ENCODE data around the gene ANKMY1. TPM values are rescaled to one million over a fixed set of nuclear protein-coding genes. Genes with fewer than 3 reads are reported as not detected.

The ANKMY1 gene
- total and polyA plus RNA-seq, 2 experiments from 2014 or later, result 2.3 to 8.9 TPM

DNA sequence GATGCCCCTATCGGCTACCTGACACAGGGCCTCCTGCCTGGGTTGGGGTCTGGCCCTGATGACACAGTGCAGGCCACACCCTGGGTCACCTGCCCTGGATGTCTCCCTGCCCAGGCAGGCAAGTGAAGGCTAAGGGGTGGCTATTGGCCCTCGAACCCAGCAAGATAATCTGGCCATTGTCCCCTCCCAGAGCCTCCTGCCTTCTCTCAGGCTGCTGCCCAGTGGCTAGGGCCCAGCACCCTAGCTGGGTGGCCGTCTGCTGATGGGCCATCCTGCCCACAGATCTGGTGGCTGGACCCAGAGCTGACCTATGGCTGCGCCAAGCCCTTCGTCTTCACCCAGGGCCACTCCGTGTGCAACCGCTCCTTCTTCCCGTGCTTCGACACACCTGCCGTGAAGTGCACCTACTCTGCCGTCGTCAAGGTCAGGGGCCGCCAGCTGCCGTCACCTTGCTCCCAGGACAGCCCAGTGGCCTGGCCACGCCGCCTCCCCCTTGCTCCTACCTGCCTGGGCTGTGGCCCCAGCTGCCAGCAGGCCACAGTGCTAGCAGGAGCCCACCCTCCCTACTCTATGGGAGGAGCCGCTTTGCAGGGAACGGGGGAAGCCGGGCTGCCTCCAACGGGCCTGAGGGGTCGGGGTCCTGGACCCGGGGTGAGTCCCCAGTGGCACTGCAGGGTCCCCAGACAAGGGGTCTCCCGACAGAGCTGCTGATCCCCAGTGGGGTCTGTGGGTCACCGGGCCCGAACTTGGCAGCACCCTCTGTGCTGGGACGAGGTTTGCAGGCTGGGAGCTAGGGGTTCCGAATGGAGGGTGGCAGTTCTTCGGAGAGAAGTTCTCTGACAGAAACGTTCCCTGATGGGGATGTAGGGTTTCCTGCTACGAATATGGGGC lies 14.6 kb upstream of the ANKMY1 start:
- Histone ChIP-seq H2AFZ (no peak overlapping the region), H3F3A (replicated peaks; ENCODE audit: low read depth) (peaks cover 4% of the 10 kb centered on the region; the same call in 1 of the 2 replicates), H3K4me1 (ENCODE audit: insufficient read depth) (peaks cover 3% of the 10 kb centered on the region; the same call in 1 of the 2 replicates), H3K79me2 (replicated peaks; ENCODE audit: insufficient read depth) (no peaks in the 10 kb centered on the region), H3K4me3 (no peak overlapping the region), H4K20me1 (replicated peaks; ENCODE audit: insufficient read depth) (no peaks in the 10 kb centered on the region; the same call in 1 of the 2 replicates), H3K27me3 (ENCODE audit: insufficient read depth) (peaks cover 23% of the 10 kb centered on the region), H3K4me2 (no peak overlapping the region), H3K36me3 (ENCODE audit: insufficient read depth) (no peaks in the 10 kb centered on the region), H3K9me2 (ENCODE audit: insufficient read depth) (no peaks in the 10 kb centered on the region), H3K27ac (ENCODE audit: low read depth) (no peak overlapping the region)
- ATAC-seq (no peak), DNase-seq (ENCODE audit: low spot score) (no peak)
- Mint-ChIP-seq H3K9me3 (no peaks in the 10 kb centered on the region), H3K27me3 (ENCODE audit: insufficient read depth, low read depth, poor library complexity) (peaks cover 24% of the 10 kb centered on the region), H3K36me3 (ENCODE audit: low read depth) (no peaks in the 10 kb centered on the region), H3K4me1 (peaks cover 6% of the 10 kb centered on the region), H3K4me3 (no peak overlapping the region), H3K27ac (no peak overlapping the region)
- TF ChIP-seq EZH2phosphoT487 (IDR thresholded peaks at IDR 0.05; ENCODE audit: unreplicated experiment) (no peak), ZNF331 (CRISPR knock-in tag; IDR thresholded peaks at IDR 0.05; ENCODE audit: low read depth) (no peak), NANOG (IDR thresholded peaks at IDR 0.05; ENCODE audit: borderline replicate concordance) (no peak), POLR2AphosphoS5 (IDR thresholded peaks at IDR 0.05; ENCODE audit: low read depth) (no peak), CREB1 (CRISPR knock-in tag; IDR thresholded peaks at IDR 0.05; ENCODE audit: low read depth) (no peak), EZH2 (IDR thresholded peaks at IDR 0.05; ENCODE audit: low read depth, unreplicated experiment) (no peak), JUNB (IDR thresholded peaks at IDR 0.05; ENCODE audit: unreplicated experiment) (no peak), STAT1 (IDR thresholded peaks at IDR 0.05; ENCODE audit: unreplicated experiment) (no peak), ZNF114 (CRISPR knock-in tag; IDR thresholded peaks at IDR 0.05) (no peak)
- TF ChIP-seq, protein P1, sequence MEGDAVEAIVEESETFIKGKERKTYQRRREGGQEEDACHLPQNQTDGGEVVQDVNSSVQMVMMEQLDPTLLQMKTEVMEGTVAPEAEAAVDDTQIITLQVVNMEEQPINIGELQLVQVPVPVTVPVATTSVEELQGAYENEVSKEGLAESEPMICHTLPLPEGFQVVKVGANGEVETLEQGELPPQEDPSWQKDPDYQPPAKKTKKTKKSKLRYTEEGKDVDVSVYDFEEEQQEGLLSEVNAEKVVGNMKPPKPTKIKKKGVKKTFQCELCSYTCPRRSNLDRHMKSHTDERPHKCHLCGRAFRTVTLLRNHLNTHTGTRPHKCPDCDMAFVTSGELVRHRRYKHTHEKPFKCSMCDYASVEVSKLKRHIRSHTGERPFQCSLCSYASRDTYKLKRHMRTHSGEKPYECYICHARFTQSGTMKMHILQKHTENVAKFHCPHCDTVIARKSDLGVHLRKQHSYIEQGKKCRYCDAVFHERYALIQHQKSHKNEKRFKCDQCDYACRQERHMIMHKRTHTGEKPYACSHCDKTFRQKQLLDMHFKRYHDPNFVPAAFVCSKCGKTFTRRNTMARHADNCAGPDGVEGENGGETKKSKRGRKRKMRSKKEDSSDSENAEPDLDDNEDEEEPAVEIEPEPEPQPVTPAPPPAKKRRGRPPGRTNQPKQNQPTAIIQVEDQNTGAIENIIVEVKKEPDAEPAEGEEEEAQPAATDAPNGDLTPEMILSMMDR (conservative IDR thresholded peaks at IDR 0.05; ENCODE audit: low read depth in 2 of 2), result no peak
- TF ChIP-seq, protein P2, sequence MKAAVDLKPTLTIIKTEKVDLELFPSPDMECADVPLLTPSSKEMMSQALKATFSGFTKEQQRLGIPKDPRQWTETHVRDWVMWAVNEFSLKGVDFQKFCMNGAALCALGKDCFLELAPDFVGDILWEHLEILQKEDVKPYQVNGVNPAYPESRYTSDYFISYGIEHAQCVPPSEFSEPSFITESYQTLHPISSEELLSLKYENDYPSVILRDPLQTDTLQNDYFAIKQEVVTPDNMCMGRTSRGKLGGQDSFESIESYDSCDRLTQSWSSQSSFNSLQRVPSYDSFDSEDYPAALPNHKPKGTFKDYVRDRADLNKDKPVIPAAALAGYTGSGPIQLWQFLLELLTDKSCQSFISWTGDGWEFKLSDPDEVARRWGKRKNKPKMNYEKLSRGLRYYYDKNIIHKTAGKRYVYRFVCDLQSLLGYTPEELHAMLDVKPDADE (IDR thresholded peaks at IDR 0.05), result no peak
- TF ChIP-seq, protein P3, sequence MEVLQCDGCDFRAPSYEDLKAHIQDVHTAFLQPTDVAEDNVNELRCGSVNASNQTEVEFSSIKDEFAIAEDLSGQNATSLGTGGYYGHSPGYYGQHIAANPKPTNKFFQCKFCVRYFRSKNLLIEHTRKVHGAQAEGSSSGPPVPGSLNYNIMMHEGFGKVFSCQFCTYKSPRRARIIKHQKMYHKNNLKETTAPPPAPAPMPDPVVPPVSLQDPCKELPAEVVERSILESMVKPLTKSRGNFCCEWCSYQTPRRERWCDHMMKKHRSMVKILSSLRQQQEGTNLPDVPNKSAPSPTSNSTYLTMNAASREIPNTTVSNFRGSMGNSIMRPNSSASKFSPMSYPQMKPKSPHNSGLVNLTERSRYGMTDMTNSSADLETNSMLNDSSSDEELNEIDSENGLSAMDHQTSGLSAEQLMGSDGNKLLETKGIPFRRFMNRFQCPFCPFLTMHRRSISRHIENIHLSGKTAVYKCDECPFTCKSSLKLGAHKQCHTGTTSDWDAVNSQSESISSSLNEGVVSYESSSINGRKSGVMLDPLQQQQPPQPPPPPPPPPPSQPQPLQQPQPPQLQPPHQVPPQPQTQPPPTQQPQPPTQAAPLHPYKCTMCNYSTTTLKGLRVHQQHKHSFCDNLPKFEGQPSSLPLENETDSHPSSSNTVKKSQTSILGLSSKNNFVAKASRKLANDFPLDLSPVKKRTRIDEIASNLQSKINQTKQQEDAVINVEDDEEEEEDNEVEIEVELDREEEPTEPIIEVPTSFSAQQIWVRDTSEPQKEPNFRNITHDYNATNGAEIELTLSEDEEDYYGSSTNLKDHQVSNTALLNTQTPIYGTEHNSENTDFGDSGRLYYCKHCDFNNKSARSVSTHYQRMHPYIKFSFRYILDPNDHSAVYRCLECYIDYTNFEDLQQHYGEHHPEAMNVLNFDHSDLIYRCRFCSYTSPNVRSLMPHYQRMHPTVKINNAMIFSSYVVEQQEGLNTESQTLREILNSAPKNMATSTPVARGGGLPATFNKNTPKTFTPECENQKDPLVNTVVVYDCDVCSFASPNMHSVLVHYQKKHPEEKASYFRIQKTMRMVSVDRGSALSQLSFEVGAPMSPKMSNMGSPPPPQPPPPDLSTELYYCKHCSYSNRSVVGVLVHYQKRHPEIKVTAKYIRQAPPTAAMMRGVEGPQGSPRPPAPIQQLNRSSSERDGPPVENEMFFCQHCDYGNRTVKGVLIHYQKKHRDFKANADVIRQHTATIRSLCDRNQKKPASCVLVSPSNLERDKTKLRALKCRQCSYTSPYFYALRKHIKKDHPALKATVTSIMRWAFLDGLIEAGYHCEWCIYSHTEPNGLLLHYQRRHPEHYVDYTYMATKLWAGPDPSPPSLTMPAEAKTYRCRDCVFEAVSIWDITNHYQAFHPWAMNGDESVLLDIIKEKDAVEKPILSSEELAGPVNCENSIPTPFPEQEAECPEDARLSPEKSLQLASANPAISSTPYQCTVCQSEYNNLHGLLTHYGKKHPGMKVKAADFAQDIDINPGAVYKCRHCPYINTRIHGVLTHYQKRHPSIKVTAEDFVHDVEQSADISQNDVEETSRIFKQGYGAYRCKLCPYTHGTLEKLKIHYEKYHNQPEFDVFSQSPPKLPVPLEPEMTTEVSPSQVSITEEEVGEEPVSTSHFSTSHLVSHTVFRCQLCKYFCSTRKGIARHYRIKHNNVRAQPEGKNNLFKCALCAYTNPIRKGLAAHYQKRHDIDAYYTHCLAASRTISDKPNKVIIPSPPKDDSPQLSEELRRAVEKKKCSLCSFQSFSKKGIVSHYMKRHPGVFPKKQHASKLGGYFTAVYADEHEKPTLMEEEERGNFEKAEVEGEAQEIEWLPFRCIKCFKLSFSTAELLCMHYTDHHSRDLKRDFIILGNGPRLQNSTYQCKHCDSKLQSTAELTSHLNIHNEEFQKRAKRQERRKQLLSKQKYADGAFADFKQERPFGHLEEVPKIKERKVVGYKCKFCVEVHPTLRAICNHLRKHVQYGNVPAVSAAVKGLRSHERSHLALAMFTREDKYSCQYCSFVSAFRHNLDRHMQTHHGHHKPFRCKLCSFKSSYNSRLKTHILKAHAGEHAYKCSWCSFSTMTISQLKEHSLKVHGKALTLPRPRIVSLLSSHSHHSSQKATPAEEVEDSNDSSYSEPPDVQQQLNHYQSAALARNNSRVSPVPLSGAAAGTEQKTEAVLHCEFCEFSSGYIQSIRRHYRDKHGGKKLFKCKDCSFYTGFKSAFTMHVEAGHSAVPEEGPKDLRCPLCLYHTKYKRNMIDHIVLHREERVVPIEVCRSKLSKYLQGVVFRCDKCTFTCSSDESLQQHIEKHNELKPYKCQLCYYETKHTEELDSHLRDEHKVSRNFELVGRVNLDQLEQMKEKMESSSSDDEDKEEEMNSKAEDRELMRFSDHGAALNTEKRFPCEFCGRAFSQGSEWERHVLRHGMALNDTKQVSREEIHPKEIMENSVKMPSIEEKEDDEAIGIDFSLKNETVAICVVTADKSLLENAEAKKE (CRISPR knock-in tag; IDR thresholded peaks at IDR 0.05), result no peak
- TF ChIP-seq, protein P4, sequence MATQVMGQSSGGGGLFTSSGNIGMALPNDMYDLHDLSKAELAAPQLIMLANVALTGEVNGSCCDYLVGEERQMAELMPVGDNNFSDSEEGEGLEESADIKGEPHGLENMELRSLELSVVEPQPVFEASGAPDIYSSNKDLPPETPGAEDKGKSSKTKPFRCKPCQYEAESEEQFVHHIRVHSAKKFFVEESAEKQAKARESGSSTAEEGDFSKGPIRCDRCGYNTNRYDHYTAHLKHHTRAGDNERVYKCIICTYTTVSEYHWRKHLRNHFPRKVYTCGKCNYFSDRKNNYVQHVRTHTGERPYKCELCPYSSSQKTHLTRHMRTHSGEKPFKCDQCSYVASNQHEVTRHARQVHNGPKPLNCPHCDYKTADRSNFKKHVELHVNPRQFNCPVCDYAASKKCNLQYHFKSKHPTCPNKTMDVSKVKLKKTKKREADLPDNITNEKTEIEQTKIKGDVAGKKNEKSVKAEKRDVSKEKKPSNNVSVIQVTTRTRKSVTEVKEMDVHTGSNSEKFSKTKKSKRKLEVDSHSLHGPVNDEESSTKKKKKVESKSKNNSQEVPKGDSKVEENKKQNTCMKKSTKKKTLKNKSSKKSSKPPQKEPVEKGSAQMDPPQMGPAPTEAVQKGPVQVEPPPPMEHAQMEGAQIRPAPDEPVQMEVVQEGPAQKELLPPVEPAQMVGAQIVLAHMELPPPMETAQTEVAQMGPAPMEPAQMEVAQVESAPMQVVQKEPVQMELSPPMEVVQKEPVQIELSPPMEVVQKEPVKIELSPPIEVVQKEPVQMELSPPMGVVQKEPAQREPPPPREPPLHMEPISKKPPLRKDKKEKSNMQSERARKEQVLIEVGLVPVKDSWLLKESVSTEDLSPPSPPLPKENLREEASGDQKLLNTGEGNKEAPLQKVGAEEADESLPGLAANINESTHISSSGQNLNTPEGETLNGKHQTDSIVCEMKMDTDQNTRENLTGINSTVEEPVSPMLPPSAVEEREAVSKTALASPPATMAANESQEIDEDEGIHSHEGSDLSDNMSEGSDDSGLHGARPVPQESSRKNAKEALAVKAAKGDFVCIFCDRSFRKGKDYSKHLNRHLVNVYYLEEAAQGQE (IDR thresholded peaks at IDR 0.05; ENCODE audit: unreplicated experiment), result no peak
